LNCaP clone FGC (cell line): Measurements from ENCODE around the gene FDCSP.
"Not testable (repeated sequence)": the region's sequence is repeated elsewhere in the genome, so short reads cannot be mapped to it uniquely, and the experiment has no call there.

Experiments used
- DNase-seq: peaks from one replicate; pipeline ENCODE4 v3.0.0-alpha.2; 2011; ENCODE audit warnings: low read depth
- H3K4me3 ChIP-seq: 2 replicates; pipeline ENCODE4 v1.5.1; 2011; ENCODE audit warnings: mild to moderate bottlenecking, low read depth, low read length, control low read depth
- CTCF ChIP-seq: IDR thresholded peaks from 2 replicates; pipeline ENCODE4 v1.5.1; 2012; ENCODE audit warnings: mild to moderate bottlenecking; ENCODE audit not compliant: control insufficient read depth, insufficient read depth; ENCODE audit errors: extremely low read depth

Gene FDCSP

GRCh38 chr4:70196857-70197256 is 29.1 kb upstream of the FDCSP start:
- DNase-seq, result no peak
- no peak overlapping the region for H3K4me3 ChIP-seq
- no peak for TF ChIP-seq CTCF

GRCh38 chr4:70197842-70198241 is 28.1 kb upstream of the FDCSP start:
- peak; percentile 85 for DNase-seq
- no peak for TF ChIP-seq CTCF
- H3K4me3 ChIP-seq, result no peak overlapping the region

- no peak overlapping the region for H3K4me3 ChIP-seq
- DNase-seq, result peak; percentile 62
- no peak for TF ChIP-seq CTCF
Measured at GRCh38 chr4:70203601-70204000, 22.3 kb upstream of the FDCSP start.

GRCh38 chr4:70212752-70213151 is 13.2 kb upstream of the FDCSP start:
- not testable (repeated sequence) for DNase-seq, H3K4me3 ChIP-seq

GRCh38 chr4:70216109-70216508 is 9.8 kb upstream of the FDCSP start:
- DNase-seq, H3K4me3 ChIP-seq: not testable (repeated sequence)

GRCh38 chr4:70216550-70216949 is 9.4 kb upstream of the FDCSP start:
- H3K4me3 ChIP-seq, DNase-seq: not testable (repeated sequence)

GRCh38 chr4:70221389-70221788 is 4.5 kb upstream of the FDCSP start:
- DNase-seq, H3K4me3 ChIP-seq: not testable (repeated sequence)

GRCh38 chr4:70221818-70222217 is 4.1 kb upstream of the FDCSP start:
- not testable (repeated sequence) for H3K4me3 ChIP-seq, DNase-seq

GRCh38 chr4:70236125-70236524 is 10.2 kb downstream of the FDCSP start:
- DNase-seq, result no peak

More at GRCh38 chr4:70236125-70236524, 10.2 kb downstream of the FDCSP start:
- no peak for TF ChIP-seq CTCF
- no peak overlapping the region for H3K4me3 ChIP-seq
